ENCODE data around the gene CRYM.

- TF ChIP-seq CTCF (IDR thresholded peaks at IDR 0.05; ENCODE audit: extremely low read depth in 1 of 2, insufficient read depth in 1 of 2, low read depth in 1 of 2, low read length in 2 of 2) = no peak
- no peak for TF ChIP-seq JUN (IDR thresholded peaks at IDR 0.05; ENCODE audit: borderline replicate concordance, insufficient read depth, insufficient read length, low read depth)
- no peak for TF ChIP-seq FOS (IDR thresholded peaks at IDR 0.05; ENCODE audit: borderline replicate concordance, insufficient read depth, low read length)
Measured at GRCh38 chr16:21223787-21224186, 54.3 kb downstream of the CRYM start.

Measured in endothelial cell of umbilical vein (primary cell).